Thyroid gland (tissue), 4 donors: ENCODE data around the gene CMC1.

Source experiments
- POLR2A ChIP-seq, 2 donors: fragments of 450-650 bp; IDR thresholded peaks; one replicate each; pipeline ENCODE4 v1.6.1; 2017; ENCODE audit warnings: antibody characterized with exemption in 2 of 2, mild to moderate bottlenecking in 2 of 2, moderate library complexity in 1 of 2
- TF ChIP-seq, protein P1 (sequence below), 6 experiments: fragments of 200-600 bp in 3 of 6; fragments of 450-650 bp in 3 of 6; sonication (generic) in 3 of 6; IDR thresholded peaks; one replicate each; pipeline ENCODE4 v1.5.1; 2016 to 2019; ENCODE audit warnings: antibody characterized with exemption in 6 of 6, mild to moderate bottlenecking in 2 of 6, inconsistent platforms in 1 of 6, moderate library complexity in 1 of 6

DNA sequence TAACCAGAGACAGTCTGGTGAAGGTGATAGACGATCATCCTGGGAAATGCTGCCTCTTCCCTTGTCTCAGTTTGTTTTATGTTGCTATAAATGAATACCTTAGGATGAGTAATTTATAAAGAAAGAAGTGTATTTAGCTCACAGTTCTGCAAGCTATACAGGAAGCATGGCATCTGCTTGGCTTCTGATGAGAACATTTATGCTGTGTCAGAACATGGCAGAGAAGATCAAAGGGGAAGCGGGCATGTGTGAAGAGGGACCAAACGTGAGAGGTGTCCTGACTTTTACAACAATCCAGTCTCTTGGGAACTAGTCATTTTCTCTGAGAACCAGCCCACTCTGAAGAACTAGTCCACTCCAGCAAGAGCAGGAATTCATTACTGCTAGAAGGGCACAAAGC is 9.6 kb downstream of the CMC1 start:
- TF ChIP-seq, protein P1, sequence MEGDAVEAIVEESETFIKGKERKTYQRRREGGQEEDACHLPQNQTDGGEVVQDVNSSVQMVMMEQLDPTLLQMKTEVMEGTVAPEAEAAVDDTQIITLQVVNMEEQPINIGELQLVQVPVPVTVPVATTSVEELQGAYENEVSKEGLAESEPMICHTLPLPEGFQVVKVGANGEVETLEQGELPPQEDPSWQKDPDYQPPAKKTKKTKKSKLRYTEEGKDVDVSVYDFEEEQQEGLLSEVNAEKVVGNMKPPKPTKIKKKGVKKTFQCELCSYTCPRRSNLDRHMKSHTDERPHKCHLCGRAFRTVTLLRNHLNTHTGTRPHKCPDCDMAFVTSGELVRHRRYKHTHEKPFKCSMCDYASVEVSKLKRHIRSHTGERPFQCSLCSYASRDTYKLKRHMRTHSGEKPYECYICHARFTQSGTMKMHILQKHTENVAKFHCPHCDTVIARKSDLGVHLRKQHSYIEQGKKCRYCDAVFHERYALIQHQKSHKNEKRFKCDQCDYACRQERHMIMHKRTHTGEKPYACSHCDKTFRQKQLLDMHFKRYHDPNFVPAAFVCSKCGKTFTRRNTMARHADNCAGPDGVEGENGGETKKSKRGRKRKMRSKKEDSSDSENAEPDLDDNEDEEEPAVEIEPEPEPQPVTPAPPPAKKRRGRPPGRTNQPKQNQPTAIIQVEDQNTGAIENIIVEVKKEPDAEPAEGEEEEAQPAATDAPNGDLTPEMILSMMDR (IDR thresholded peaks at IDR 0.05): no peak
- no peak for TF ChIP-seq POLR2A (IDR thresholded peaks at IDR 0.05)
